WTC11 (cell line): ENCODE data around the gene RNF44. TPM values are rescaled to one million over a fixed set of nuclear protein-coding genes. Genes with fewer than 3 reads are reported as not detected.

Experiments used
- ATAC-seq: fragments of 200-7000 bp; cut with Tn5 transposase; 2 replicates; pipeline ENCODE4 v1.10.0; 2021; ENCODE audit warnings: mild to moderate bottlenecking, moderate library complexity
- CTCF ChIA-PET: fragments of 300-600 bp; sonication (Branson Sonifier 250); formaldehyde crosslinking; loops from one replicate; lab custom pipeline; 2021; ENCODE audit warnings: antibody characterized with exemption; lab: Charles Lee
- POLR2A ChIA-PET: fragments of 350-600 bp; sonication (Branson Sonifier 250); formaldehyde crosslinking; loops from one replicate; lab custom pipeline; 2021; ENCODE audit warnings: antibody characterized with exemption; lab: Charles Lee
- DNase-seq: peaks from one replicate; pipeline ENCODE4 v3.0.0; 2021; ENCODE audit warnings: low spot score
- H3K27ac Mint-ChIP-seq: 2 replicates; pipeline ENCODE4 v1.8.0; 2021; ENCODE audit warnings: mixed read lengths
- H3K27me3 Mint-ChIP-seq: 2 replicates; pipeline ENCODE4 v1.8.0; 2021; ENCODE audit warnings: low read depth, mild to moderate bottlenecking, moderate library complexity, mixed read lengths
- H3K36me3 Mint-ChIP-seq: 2 replicates; pipeline ENCODE4 v1.8.0; 2021; ENCODE audit warnings: mixed read lengths
- H3K4me1 Mint-ChIP-seq: 2 replicates; pipeline ENCODE4 v1.8.0; 2022; ENCODE audit warnings: mixed read lengths
- H3K4me3 Mint-ChIP-seq: 2 replicates; pipeline ENCODE4 v1.8.0; 2021; ENCODE audit warnings: mild to moderate bottlenecking, moderate library complexity, mixed read lengths
- H3K9me3 Mint-ChIP-seq: 2 replicates; pipeline ENCODE4 v1.8.0; 2021; ENCODE audit warnings: mixed read lengths
- AR ChIP-seq: fragments of 250-450 bp; sonication (Bioruptor Pico); IDR thresholded peaks from 2 replicates; pipeline ENCODE4 v1.9.0; 2021; ENCODE audit warnings: mild to moderate bottlenecking
- ATF3 ChIP-seq: sonication (generic); formaldehyde crosslinking; conservative IDR thresholded peaks from 2 replicates; pipeline ENCODE4 v1.8.1; 2022; ENCODE audit warnings: mild to moderate bottlenecking, missing genetic modification reagents
- CREB1 ChIP-seq: sonication (generic); formaldehyde crosslinking; IDR thresholded peaks from 2 replicates; pipeline ENCODE4 v1.8.0; 2023; ENCODE audit warnings: mild to moderate bottlenecking, missing genetic modification reagents
- ELF4 ChIP-seq: sonication (generic); formaldehyde crosslinking; IDR thresholded peaks from 2 replicates; pipeline ENCODE4 v1.8.1; 2022; ENCODE audit warnings: low read depth, mild to moderate bottlenecking, moderate library complexity, missing genetic modification reagents
- EMX1 ChIP-seq: fragments of 250-450 bp; sonication (Bioruptor Pico); IDR thresholded peaks from 2 replicates; pipeline ENCODE4 v1.8.0; 2021; ENCODE audit warnings: mild to moderate bottlenecking
- GABPB1 ChIP-seq: sonication (generic); formaldehyde crosslinking; IDR thresholded peaks from 2 replicates; pipeline ENCODE4 v1.8.1; 2023; ENCODE audit warnings: mild to moderate bottlenecking, missing genetic modification reagents
- GTF2I ChIP-seq: fragments of 250-450 bp; sonication (Bioruptor Pico); conservative IDR thresholded peaks from 2 replicates; pipeline ENCODE4 v1.4.0; 2021; ENCODE audit warnings: mild to moderate bottlenecking
- JUN ChIP-seq: sonication (generic); formaldehyde crosslinking; IDR thresholded peaks from 2 replicates; pipeline ENCODE4 v1.8.0; 2023; ENCODE audit warnings: mild to moderate bottlenecking, missing genetic modification reagents
- PRDM15 ChIP-seq: sonication (generic); formaldehyde crosslinking; IDR thresholded peaks from 2 replicates; pipeline ENCODE4 v1.8.0; 2022; ENCODE audit warnings: missing genetic modification reagents
- RELA ChIP-seq: sonication (generic); formaldehyde crosslinking; IDR thresholded peaks from 2 replicates; pipeline ENCODE4 v1.8.1; 2022; ENCODE audit warnings: missing genetic modification reagents, mild to moderate bottlenecking, borderline replicate concordance
- SP1 ChIP-seq: sonication (generic); formaldehyde crosslinking; conservative IDR thresholded peaks from 2 replicates; pipeline ENCODE4 v1.8.1; 2022; ENCODE audit warnings: missing genetic modification reagents
- TP53 ChIP-seq: sonication (generic); formaldehyde crosslinking; IDR thresholded peaks from 2 replicates; pipeline ENCODE4 v1.8.1; 2023; ENCODE audit warnings: mild to moderate bottlenecking, missing genetic modification reagents
- ZBTB21 ChIP-seq: sonication (generic); formaldehyde crosslinking; IDR thresholded peaks from 2 replicates; pipeline ENCODE4 v1.8.1; 2023; ENCODE audit warnings: mild to moderate bottlenecking, missing genetic modification reagents, borderline replicate concordance
- ZNF532 ChIP-seq: fragments of 250-450 bp; sonication (Bioruptor Pico); IDR thresholded peaks from 2 replicates; pipeline ENCODE4 v1.9.0; 2021; ENCODE audit warnings: mild to moderate bottlenecking, borderline replicate concordance
- total RNA-seq: library from RNA; stranded (reverse); gene quantifications from 3 replicates; pipeline ENCODE4 v1.2.3, GENCODE V29; 2021

Gene RNF44
- total RNA-seq, 1 experiment from 2014 or later: 233 TPM

- TF ChIP-seq AR (CRISPR knock-in tag) (no peak), SP1 (CRISPR knock-in tag) (no peak), GTF2I (no peak), ATF3 (CRISPR knock-in tag) (no peak)
Observed at GRCh38 chr5:176519810-176520720, 17.1 kb downstream of the RNF44 start (continued).

GRCh38 chr5:176517053-176517661, 20.0 kb downstream of the RNF44 start:
- ChIA-PET POLR2A (no interaction called here), CTCF (no interaction called here)

More at GRCh38 chr5:176517053-176517661, 20.0 kb downstream of the RNF44 start:
- Mint-ChIP-seq H3K4me1 (peaks cover 6% of the 10 kb centered on the region), H3K36me3 (no peaks in the 10 kb centered on the region), H3K27ac (no peak overlapping the region; the same call in 1 of the 2 replicates), H3K4me3 (no peak overlapping the region), H3K9me3 (no peaks in the 10 kb centered on the region), H3K27me3 (peaks cover 2% of the 10 kb centered on the region; the same call in 1 of the 2 replicates)
- TF ChIP-seq PRDM15 (CRISPR knock-in tag): no peak
- no peak for TF ChIP-seq GABPB1 (CRISPR knock-in tag)
- TF ChIP-seq ZBTB21 (CRISPR knock-in tag): no peak
- no peak for TF ChIP-seq JUN (CRISPR knock-in tag)
- TF ChIP-seq EMX1 (CRISPR knock-in tag): no peak
- no peak for TF ChIP-seq TP53 (CRISPR knock-in tag)
- no peak for TF ChIP-seq RELA
- TF ChIP-seq ELF4 (CRISPR knock-in tag): no peak
- TF ChIP-seq ZNF532 (CRISPR knock-in tag): no peak
- TF ChIP-seq CREB1: no peak
- ATAC-seq (no peak), DNase-seq (no peak)
